ENCODE results near the gene NPHP4.

GRCh38 chr1:5954964-5955363, 37.3 kb downstream of the NPHP4 start:
- TF ChIP-seq, protein P1, sequence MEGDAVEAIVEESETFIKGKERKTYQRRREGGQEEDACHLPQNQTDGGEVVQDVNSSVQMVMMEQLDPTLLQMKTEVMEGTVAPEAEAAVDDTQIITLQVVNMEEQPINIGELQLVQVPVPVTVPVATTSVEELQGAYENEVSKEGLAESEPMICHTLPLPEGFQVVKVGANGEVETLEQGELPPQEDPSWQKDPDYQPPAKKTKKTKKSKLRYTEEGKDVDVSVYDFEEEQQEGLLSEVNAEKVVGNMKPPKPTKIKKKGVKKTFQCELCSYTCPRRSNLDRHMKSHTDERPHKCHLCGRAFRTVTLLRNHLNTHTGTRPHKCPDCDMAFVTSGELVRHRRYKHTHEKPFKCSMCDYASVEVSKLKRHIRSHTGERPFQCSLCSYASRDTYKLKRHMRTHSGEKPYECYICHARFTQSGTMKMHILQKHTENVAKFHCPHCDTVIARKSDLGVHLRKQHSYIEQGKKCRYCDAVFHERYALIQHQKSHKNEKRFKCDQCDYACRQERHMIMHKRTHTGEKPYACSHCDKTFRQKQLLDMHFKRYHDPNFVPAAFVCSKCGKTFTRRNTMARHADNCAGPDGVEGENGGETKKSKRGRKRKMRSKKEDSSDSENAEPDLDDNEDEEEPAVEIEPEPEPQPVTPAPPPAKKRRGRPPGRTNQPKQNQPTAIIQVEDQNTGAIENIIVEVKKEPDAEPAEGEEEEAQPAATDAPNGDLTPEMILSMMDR (IDR thresholded peaks at IDR 0.05): no peak
- TF ChIP-seq POLR2A (IDR thresholded peaks at IDR 0.05): no peak
